Left ventricle myocardium inferior (tissue), 1 donor: ENCODE results near the gene SERPINB1. TPM values are rescaled to one million over a fixed set of nuclear protein-coding genes. Genes with fewer than 3 reads are reported as not detected.

Experiments used
- DNase-seq: peaks from one replicate; pipeline ENCODE4 v3.0.0-alpha.2; 2020
- H3K27ac ChIP-seq: fragments of 200-600 bp; replicated peaks from 2 replicates; pipeline ENCODE4 v1.8.0; 2021
- H3K27me3 ChIP-seq: fragments of 200-600 bp; 2 replicates; pipeline ENCODE4 v1.8.0; 2021; ENCODE audit warnings: low read depth
- H3K36me3 ChIP-seq: fragments of 200-600 bp; 2 replicates; pipeline ENCODE4 v1.8.0; 2021
- H3K4me1 ChIP-seq: fragments of 200-600 bp; 2 replicates; pipeline ENCODE4 v1.8.0; 2021
- H3K4me3 ChIP-seq: fragments of 200-600 bp; 2 replicates; pipeline ENCODE4 v1.8.0; 2021; ENCODE audit warnings: mild to moderate bottlenecking, moderate library complexity
- H3K9me3 ChIP-seq: fragments of 200-600 bp; replicated peaks from 2 replicates; pipeline ENCODE4 v1.8.0; 2021
- intact Hi-C: fragments of 100-400 bp; cut with micrococcal nuclease; formaldehyde crosslinking; loops from one replicate; pipeline ENCODE4 v1.11.0; 2022
- total RNA-seq: library from RNA; stranded (reverse); fragmentation: NEBNext Ultra II Directional; extraction: Animal tissue kit (Norgen Biotek cat#: 25700); gene quantifications from one replicate; pipeline ENCODE4 v1.2.1, GENCODE V29; 2021
- TF ChIP-seq, protein P1 (sequence below): fragments of 200-600 bp; IDR thresholded peaks from 2 replicates; pipeline ENCODE4 v1.8.0; 2021; ENCODE audit warnings: antibody characterized with exemption, mild to moderate bottlenecking, borderline replicate concordance
- donor health status: DM: no; HTN: yes; CAD: no; lungs with severe emphysema.

Gene SERPINB1
- total RNA-seq, 1 donor from 2014 or later, result 23.4 TPM

GRCh38 chr6:2875359-2876191, 33.9 kb upstream of the SERPINB1 start:
- Histone ChIP-seq H3K27ac (peak overlapping the region; percentile 91), H3K36me3 (no peaks in the 10 kb centered on the region), H3K4me1 (peaks cover 39% of the 10 kb centered on the region), H3K27me3 (no peaks in the 10 kb centered on the region), H3K4me3 (peak overlapping the region; percentile 74), H3K9me3 (no peaks in the 10 kb centered on the region)
- TF ChIP-seq, protein P1, sequence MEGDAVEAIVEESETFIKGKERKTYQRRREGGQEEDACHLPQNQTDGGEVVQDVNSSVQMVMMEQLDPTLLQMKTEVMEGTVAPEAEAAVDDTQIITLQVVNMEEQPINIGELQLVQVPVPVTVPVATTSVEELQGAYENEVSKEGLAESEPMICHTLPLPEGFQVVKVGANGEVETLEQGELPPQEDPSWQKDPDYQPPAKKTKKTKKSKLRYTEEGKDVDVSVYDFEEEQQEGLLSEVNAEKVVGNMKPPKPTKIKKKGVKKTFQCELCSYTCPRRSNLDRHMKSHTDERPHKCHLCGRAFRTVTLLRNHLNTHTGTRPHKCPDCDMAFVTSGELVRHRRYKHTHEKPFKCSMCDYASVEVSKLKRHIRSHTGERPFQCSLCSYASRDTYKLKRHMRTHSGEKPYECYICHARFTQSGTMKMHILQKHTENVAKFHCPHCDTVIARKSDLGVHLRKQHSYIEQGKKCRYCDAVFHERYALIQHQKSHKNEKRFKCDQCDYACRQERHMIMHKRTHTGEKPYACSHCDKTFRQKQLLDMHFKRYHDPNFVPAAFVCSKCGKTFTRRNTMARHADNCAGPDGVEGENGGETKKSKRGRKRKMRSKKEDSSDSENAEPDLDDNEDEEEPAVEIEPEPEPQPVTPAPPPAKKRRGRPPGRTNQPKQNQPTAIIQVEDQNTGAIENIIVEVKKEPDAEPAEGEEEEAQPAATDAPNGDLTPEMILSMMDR, result peak; percentile 37
- peak; percentile 52 for DNase-seq
- intact Hi-C loops, result no loop called here

- no peak overlapping the region for H3K4me3 ChIP-seq
- intact Hi-C loops, result no loop called here
- H3K27ac ChIP-seq, result no peak overlapping the region
- no peaks in the 10 kb centered on the region for H3K36me3 ChIP-seq
- peaks cover 39% of the 10 kb centered on the region for H3K4me1 ChIP-seq
- TF ChIP-seq, protein P1, result no peak
- no peaks in the 10 kb centered on the region for H3K27me3 ChIP-seq
- no peak for DNase-seq
- H3K9me3 ChIP-seq, result no peaks in the 10 kb centered on the region
These were observed 32.0 kb upstream of the SERPINB1 start for GRCh38 chr6:2873643-2874042.

DNA sequence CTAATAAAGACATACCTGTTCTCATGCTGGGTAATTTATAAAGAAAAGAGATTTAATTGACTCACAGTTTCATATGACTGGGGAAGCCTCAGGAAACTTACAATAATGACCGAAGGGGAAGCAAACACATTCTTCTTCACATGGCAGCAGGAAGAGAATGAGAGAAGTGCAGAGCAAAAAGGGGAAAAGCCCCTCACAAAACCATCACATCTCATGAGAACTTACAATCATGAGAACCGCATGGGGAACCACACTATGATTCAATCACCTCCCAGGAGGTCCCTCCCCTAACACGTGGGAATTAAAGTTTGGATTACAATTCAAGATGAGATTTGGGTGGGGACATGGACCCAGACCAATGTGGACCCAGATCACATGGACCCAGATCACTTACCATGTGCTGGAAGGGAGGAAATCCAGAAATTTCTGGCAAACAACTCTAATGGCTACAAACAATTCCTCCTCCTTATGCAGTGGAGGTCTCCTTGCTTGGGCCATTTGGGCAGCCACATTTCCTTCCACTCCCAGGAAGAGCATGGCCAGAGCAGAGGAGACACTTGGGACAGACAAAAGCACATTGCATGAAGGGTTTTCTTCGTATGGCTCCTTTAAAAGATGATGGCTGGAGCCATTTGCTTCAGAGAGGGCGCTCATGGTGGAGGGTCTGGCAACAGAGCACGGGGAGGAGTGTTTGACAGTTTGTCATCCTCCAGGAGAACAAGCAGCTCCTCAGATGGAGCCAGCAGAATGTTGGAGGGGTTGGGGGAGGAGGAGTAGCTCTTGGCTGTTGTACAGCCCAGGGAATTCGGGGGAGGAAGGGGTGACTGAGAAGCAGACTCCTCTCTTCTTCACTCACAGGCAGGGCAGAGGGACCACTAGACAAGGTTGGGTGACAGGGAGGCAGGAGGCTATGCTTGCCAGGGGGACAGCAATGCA, 31.0 kb upstream of the SERPINB1 start:
- Histone ChIP-seq H3K27ac (no peak overlapping the region), H3K4me1 (peaks cover 33% of the 10 kb centered on the region), H3K27me3 (no peaks in the 10 kb centered on the region), H3K9me3 (no peaks in the 10 kb centered on the region), H3K36me3 (no peaks in the 10 kb centered on the region), H3K4me3 (no peak overlapping the region)
- intact Hi-C loops, result no loop called here
- DNase-seq, result no peak
- TF ChIP-seq, protein P1, result no peak

DNA sequence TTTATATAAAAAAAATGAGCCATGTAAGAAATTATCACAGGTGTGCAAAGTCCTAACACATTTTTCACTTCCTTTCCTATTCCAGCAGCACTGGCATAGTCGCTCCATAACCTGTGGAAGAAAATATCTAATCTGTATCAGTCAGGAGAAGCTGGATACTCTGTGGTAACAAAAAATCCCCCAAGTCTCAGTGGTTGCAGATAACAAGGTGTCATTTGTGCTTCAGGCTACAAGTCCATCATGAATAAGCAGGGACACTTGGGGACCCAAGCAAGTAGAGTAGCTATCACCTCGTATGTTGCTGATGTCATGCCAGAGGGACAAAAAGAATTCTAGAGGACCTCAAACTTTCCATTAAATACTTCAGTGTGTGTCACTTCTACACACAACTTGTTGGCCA, 30.3 kb upstream of the SERPINB1 start:
- H3K36me3 ChIP-seq, result no peaks in the 10 kb centered on the region
- TF ChIP-seq, protein P1, result no peak
- H3K9me3 ChIP-seq, result no peaks in the 10 kb centered on the region
- H3K27ac ChIP-seq, result no peak overlapping the region
- intact Hi-C loops, result no loop called here
- DNase-seq, result no peak
- peaks cover 26% of the 10 kb centered on the region for H3K4me1 ChIP-seq
- no peak overlapping the region for H3K4me3 ChIP-seq
- H3K27me3 ChIP-seq, result no peaks in the 10 kb centered on the region

GRCh38 chr6:2871102-2871501, 29.4 kb upstream of the SERPINB1 start:
- no peaks in the 10 kb centered on the region for H3K9me3 ChIP-seq
- TF ChIP-seq, protein P1, result no peak
- no peaks in the 10 kb centered on the region for H3K27me3 ChIP-seq
- peaks cover 18% of the 10 kb centered on the region for H3K4me1 ChIP-seq
- intact Hi-C loops, result no loop called here
- DNase-seq, result no peak
- H3K27ac ChIP-seq, result no peak overlapping the region
- no peak overlapping the region for H3K4me3 ChIP-seq
- H3K36me3 ChIP-seq, result no peaks in the 10 kb centered on the region
